Rectal smooth muscle tissue (tissue), 1 donor: ENCODE measurements around the gene PARD3.

ENCODE experiments used
- H3K27ac ChIP-seq: one replicate; pipeline ENCODE4 v1.7.0; 2013; ENCODE audit warnings: low read depth, low read length, inconsistent platforms
- H3K27me3 ChIP-seq: one replicate; pipeline ENCODE4 v1.7.0; 2013; ENCODE audit warnings: low read length; ENCODE audit not compliant: control insufficient read depth, insufficient read depth
- H3K36me3 ChIP-seq: one replicate; pipeline ENCODE4 v1.7.0; 2013; ENCODE audit warnings: low read length; ENCODE audit not compliant: control insufficient read depth, insufficient read depth
- H3K4me1 ChIP-seq: one replicate; pipeline ENCODE4 v1.7.0; 2013; ENCODE audit warnings: low read length; ENCODE audit not compliant: control insufficient read depth, insufficient read depth
- H3K4me3 ChIP-seq: one replicate; pipeline ENCODE4 v1.7.0; 2013; ENCODE audit warnings: low read length
- H3K9ac ChIP-seq: one replicate; pipeline ENCODE4 v1.7.0; 2013; ENCODE audit warnings: low read length

Gene PARD3

GRCh38 chr10:34670081-34670480 lies 145.0 kb downstream of the PARD3 start:
- no peaks in the 10 kb centered on the region for H3K27me3 ChIP-seq

GRCh38 chr10:34669079-34669478 lies 146.0 kb downstream of the PARD3 start:
- H3K4me1 ChIP-seq, result peaks cover 3% of the 10 kb centered on the region
- H3K4me3 ChIP-seq, result no peak overlapping the region
- H3K9ac ChIP-seq, result no peak overlapping the region
- no peaks in the 10 kb centered on the region for H3K36me3 ChIP-seq
- no peaks in the 10 kb centered on the region for H3K27me3 ChIP-seq
- H3K27ac ChIP-seq, result no peak overlapping the region

More at GRCh38 chr10:34670081-34670480, 145.0 kb downstream of the PARD3 start:
- no peaks in the 10 kb centered on the region for H3K36me3 ChIP-seq
- H3K9ac ChIP-seq, result no peak overlapping the region
- no peak overlapping the region for H3K4me3 ChIP-seq
- H3K27ac ChIP-seq, result no peak overlapping the region
- peaks cover 3% of the 10 kb centered on the region for H3K4me1 ChIP-seq

GRCh38 chr10:34667177-34667576 lies 147.9 kb downstream of the PARD3 start:
- H3K9ac ChIP-seq, result no peak overlapping the region
- no peaks in the 10 kb centered on the region for H3K27me3 ChIP-seq
- no peak overlapping the region for H3K27ac ChIP-seq
- no peaks in the 10 kb centered on the region for H3K36me3 ChIP-seq
- H3K4me3 ChIP-seq, result no peak overlapping the region
- peaks cover 3% of the 10 kb centered on the region for H3K4me1 ChIP-seq

GRCh38 chr10:34666008-34666704 lies 148.9 kb downstream of the PARD3 start:
- H3K9ac ChIP-seq, result no peak overlapping the region
- peaks cover 5% of the 10 kb centered on the region for H3K4me1 ChIP-seq
- H3K36me3 ChIP-seq, result no peaks in the 10 kb centered on the region
- no peaks in the 10 kb centered on the region for H3K27me3 ChIP-seq
- no peak overlapping the region for H3K27ac ChIP-seq
- H3K4me3 ChIP-seq, result no peak overlapping the region

GRCh38 chr10:34664706-34665105 lies 150.4 kb downstream of the PARD3 start:
- Histone ChIP-seq H3K36me3 (no peaks in the 10 kb centered on the region), H3K27me3 (no peaks in the 10 kb centered on the region), H3K27ac (no peak overlapping the region), H3K4me1 (peaks cover 8% of the 10 kb centered on the region), H3K9ac (no peak overlapping the region), H3K4me3 (no peak overlapping the region)

GRCh38 chr10:34661580-34661979 lies 153.5 kb downstream of the PARD3 start:
- no peak overlapping the region for H3K9ac ChIP-seq
- H3K27me3 ChIP-seq, result no peaks in the 10 kb centered on the region
- no peak overlapping the region for H3K4me3 ChIP-seq
- H3K36me3 ChIP-seq, result no peaks in the 10 kb centered on the region
- peaks cover 5% of the 10 kb centered on the region for H3K4me1 ChIP-seq
- no peak overlapping the region for H3K27ac ChIP-seq

GRCh38 chr10:34658934-34659333 lies 156.2 kb downstream of the PARD3 start:
- peaks cover 11% of the 10 kb centered on the region for H3K4me1 ChIP-seq
- H3K27ac ChIP-seq, result no peak overlapping the region
- no peaks in the 10 kb centered on the region for H3K36me3 ChIP-seq
- no peak overlapping the region for H3K9ac ChIP-seq
- no peak overlapping the region for H3K4me3 ChIP-seq
- no peaks in the 10 kb centered on the region for H3K27me3 ChIP-seq

- Histone ChIP-seq H3K36me3 (no peaks in the 10 kb centered on the region), H3K4me1 (peaks cover 19% of the 10 kb centered on the region), H3K27me3 (no peaks in the 10 kb centered on the region), H3K4me3 (no peak overlapping the region), H3K27ac (no peak overlapping the region), H3K9ac (no peak overlapping the region)
Observed at GRCh38 chr10:34656661-34657060, 158.4 kb downstream of the PARD3 start.

- no peak overlapping the region for H3K9ac ChIP-seq
- no peaks in the 10 kb centered on the region for H3K36me3 ChIP-seq
- H3K27me3 ChIP-seq, result no peaks in the 10 kb centered on the region
- no peak overlapping the region for H3K4me3 ChIP-seq
- H3K4me1 ChIP-seq, result peaks cover 23% of the 10 kb centered on the region
- H3K27ac ChIP-seq, result no peak overlapping the region
Observed at GRCh38 chr10:34655286-34656170, 159.6 kb downstream of the PARD3 start.

- H3K36me3 ChIP-seq, result no peaks in the 10 kb centered on the region
- H3K4me1 ChIP-seq, result peaks cover 21% of the 10 kb centered on the region
- no peak overlapping the region for H3K9ac ChIP-seq
- no peak overlapping the region for H3K4me3 ChIP-seq
- H3K27me3 ChIP-seq, result no peaks in the 10 kb centered on the region
- no peak overlapping the region for H3K27ac ChIP-seq
Observed at GRCh38 chr10:34654211-34654610, 160.9 kb downstream of the PARD3 start.

GRCh38 chr10:34653530-34653929 lies 161.6 kb downstream of the PARD3 start:
- Histone ChIP-seq H3K36me3 (no peaks in the 10 kb centered on the region), H3K27me3 (no peaks in the 10 kb centered on the region), H3K4me1 (peaks cover 21% of the 10 kb centered on the region), H3K27ac (no peak overlapping the region), H3K9ac (no peak overlapping the region), H3K4me3 (no peak overlapping the region)

- no peaks in the 10 kb centered on the region for H3K36me3 ChIP-seq
- H3K27ac ChIP-seq, result no peak overlapping the region
- no peak overlapping the region for H3K4me3 ChIP-seq
- H3K27me3 ChIP-seq, result no peaks in the 10 kb centered on the region
- peaks cover 21% of the 10 kb centered on the region for H3K4me1 ChIP-seq
- H3K9ac ChIP-seq, result no peak overlapping the region
Observed at GRCh38 chr10:34651416-34652195, 163.5 kb downstream of the PARD3 start.
